ENCODE results near the gene DTX2. TPM values are rescaled to one million over a fixed set of nuclear protein-coding genes. Genes with fewer than 3 reads are reported as not detected.
"Not testable (repeated sequence)": the region's sequence is repeated elsewhere in the genome, so short reads cannot be mapped to it uniquely, and the experiment has no call there.

Gene DTX2
- total RNA-seq, 1 experiment from 2014 or later, result 29.9 TPM

GRCh38 chr7:76502836-76503235, 41.3 kb downstream of the DTX2 start:
- H3K4me3 Mint-ChIP-seq (ENCODE audit: unreplicated experiment); H3K27me3 Mint-ChIP-seq (ENCODE audit: insufficient read depth, unreplicated experiment); H3K4me1 Mint-ChIP-seq (ENCODE audit: insufficient read depth, unreplicated experiment); H3K9me3 Mint-ChIP-seq (ENCODE audit: unreplicated experiment); intact Hi-C loops (cut with micrococcal nuclease); DNase-seq (ENCODE audit: unreplicated experiment); CTCF ChIA-PET; H3K27ac Mint-ChIP-seq (ENCODE audit: low read depth, unreplicated experiment); BruUV-seq (replicated peaks): not testable (repeated sequence)
- peaks cover 21% of the 10 kb centered on the region for H3K36me3 Mint-ChIP-seq (ENCODE audit: insufficient read depth, unreplicated experiment)
- POLR2A ChIA-PET, result interaction anchor here (0.6 kb wide), 1 partner anchor 212 kb away, joined by 3 read pairs; no protein-coding TSS in a partner anchor

GRCh38 chr7:76503244-76503643, 41.7 kb downstream of the DTX2 start:
- H3K4me3 Mint-ChIP-seq (ENCODE audit: unreplicated experiment); H3K4me1 Mint-ChIP-seq (ENCODE audit: insufficient read depth, unreplicated experiment); H3K27me3 Mint-ChIP-seq (ENCODE audit: insufficient read depth, unreplicated experiment); H3K27ac Mint-ChIP-seq (ENCODE audit: low read depth, unreplicated experiment); H3K9me3 Mint-ChIP-seq (ENCODE audit: unreplicated experiment); CTCF ChIA-PET; BruUV-seq (replicated peaks); intact Hi-C loops (cut with micrococcal nuclease); DNase-seq (ENCODE audit: unreplicated experiment): not testable (repeated sequence)
- POLR2A ChIA-PET, result interaction anchor here (0.6 kb wide), 1 partner anchor 212 kb away, joined by 3 read pairs; no protein-coding TSS in a partner anchor
- peaks cover 23% of the 10 kb centered on the region for H3K36me3 Mint-ChIP-seq (ENCODE audit: insufficient read depth, unreplicated experiment)

GRCh38 chr7:76504351-76505167, 43.0 kb downstream of the DTX2 start:
- intact Hi-C loops (cut with micrococcal nuclease); H3K27ac Mint-ChIP-seq (ENCODE audit: low read depth, unreplicated experiment); H3K9me3 Mint-ChIP-seq (ENCODE audit: unreplicated experiment); H3K27me3 Mint-ChIP-seq (ENCODE audit: insufficient read depth, unreplicated experiment); CTCF ChIA-PET; POLR2A ChIA-PET; H3K4me1 Mint-ChIP-seq (ENCODE audit: insufficient read depth, unreplicated experiment); DNase-seq (ENCODE audit: unreplicated experiment); H3K4me3 Mint-ChIP-seq (ENCODE audit: unreplicated experiment); BruUV-seq (replicated peaks): not testable (repeated sequence)
- H3K36me3 Mint-ChIP-seq (ENCODE audit: insufficient read depth, unreplicated experiment), result peaks cover 31% of the 10 kb centered on the region

GRCh38 chr7:76505168-76506080, 43.9 kb downstream of the DTX2 start:
- BruUV-seq (replicated peaks), result no TSS peak
- ChIA-PET CTCF (no interaction called here), POLR2A (interaction anchor here (0.5 to 0.6 kb wide), 2 partner anchors 141 to 317 kb away, joined by 3 read pairs; no protein-coding TSS in a partner anchor)
- Mint-ChIP-seq H3K4me3 (ENCODE audit: unreplicated experiment) (no peak overlapping the region), H3K27ac (ENCODE audit: low read depth, unreplicated experiment) (no peak overlapping the region), H3K36me3 (ENCODE audit: insufficient read depth, unreplicated experiment) (peaks cover 31% of the 10 kb centered on the region), H3K4me1 (ENCODE audit: insufficient read depth, unreplicated experiment) (no peaks in the 10 kb centered on the region), H3K9me3 (ENCODE audit: unreplicated experiment) (no peaks in the 10 kb centered on the region), H3K27me3 (ENCODE audit: insufficient read depth, unreplicated experiment) (no peaks in the 10 kb centered on the region)
- intact Hi-C loops (cut with micrococcal nuclease), result no loop called here
- TF ChIP-seq CTCF (IDR thresholded peaks at IDR 0.05; ENCODE audit: unreplicated experiment), result no peak
- no peak for DNase-seq (ENCODE audit: unreplicated experiment)

GRCh38 chr7:76506081-76506440, 44.6 kb downstream of the DTX2 start:
- DNase-seq (ENCODE audit: unreplicated experiment), result no peak
- CTCF ChIA-PET, result no interaction called here
- POLR2A ChIA-PET, result interaction anchor here (0.5 to 0.6 kb wide), 2 partner anchors 141 to 318 kb away, joined by 3 read pairs; no protein-coding TSS in a partner anchor
- H3K27me3 Mint-ChIP-seq (ENCODE audit: insufficient read depth, unreplicated experiment), result no peaks in the 10 kb centered on the region
- TF ChIP-seq CTCF (IDR thresholded peaks at IDR 0.05; ENCODE audit: unreplicated experiment), result no peak
- intact Hi-C loops (cut with micrococcal nuclease), result no loop called here
- H3K9me3 Mint-ChIP-seq (ENCODE audit: unreplicated experiment), result no peaks in the 10 kb centered on the region
- no peaks in the 10 kb centered on the region for H3K4me1 Mint-ChIP-seq (ENCODE audit: insufficient read depth, unreplicated experiment)
- BruUV-seq (replicated peaks), result no TSS peak
- H3K4me3 Mint-ChIP-seq (ENCODE audit: unreplicated experiment), result no peak overlapping the region
- peaks cover 29% of the 10 kb centered on the region for H3K36me3 Mint-ChIP-seq (ENCODE audit: insufficient read depth, unreplicated experiment)
- H3K27ac Mint-ChIP-seq (ENCODE audit: low read depth, unreplicated experiment), result no peak overlapping the region

GRCh38 chr7:76506643-76507042, 45.1 kb downstream of the DTX2 start:
- DNase-seq (ENCODE audit: unreplicated experiment); H3K4me1 Mint-ChIP-seq (ENCODE audit: insufficient read depth, unreplicated experiment); intact Hi-C loops (cut with micrococcal nuclease); H3K27ac Mint-ChIP-seq (ENCODE audit: low read depth, unreplicated experiment); POLR2A ChIA-PET; CTCF ChIA-PET; H3K27me3 Mint-ChIP-seq (ENCODE audit: insufficient read depth, unreplicated experiment); H3K4me3 Mint-ChIP-seq (ENCODE audit: unreplicated experiment); BruUV-seq (replicated peaks); H3K9me3 Mint-ChIP-seq (ENCODE audit: unreplicated experiment): not testable (repeated sequence)
- H3K36me3 Mint-ChIP-seq (ENCODE audit: insufficient read depth, unreplicated experiment), result peaks cover 23% of the 10 kb centered on the region
